ENCODE data around the gene PYY.
"Not testable (repeated sequence)": the region's sequence is repeated elsewhere in the genome, so short reads cannot be mapped to it uniquely, and the experiment has no call there.

The PYY gene

DNA sequence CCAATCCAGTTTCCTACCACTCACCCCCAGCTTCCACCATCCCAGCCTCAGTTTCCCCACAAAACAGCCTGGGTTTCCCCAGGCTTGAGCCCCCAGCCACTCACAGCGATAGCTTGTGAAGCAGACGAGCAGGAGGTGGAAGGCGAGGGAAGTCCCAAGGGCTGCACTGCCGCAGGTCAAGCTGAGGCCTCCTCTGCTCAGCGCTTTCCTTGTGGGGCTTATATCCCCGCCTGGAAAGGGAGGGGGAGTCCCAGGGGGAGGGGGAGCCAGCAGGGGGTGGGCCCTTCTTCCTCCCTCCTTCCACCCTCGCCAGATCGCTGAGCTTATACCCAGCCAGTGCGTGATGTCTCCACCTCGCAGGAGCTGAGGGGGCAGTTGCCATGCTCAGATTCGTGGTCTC lies at the start of gene PYY:
TSS of gene PYY (minus strand) at position 195 of the 400 bp plus-strand sequence. CDS start 457 bp downstream, outside the sequence.
- DNase-seq: no peak

DNA sequence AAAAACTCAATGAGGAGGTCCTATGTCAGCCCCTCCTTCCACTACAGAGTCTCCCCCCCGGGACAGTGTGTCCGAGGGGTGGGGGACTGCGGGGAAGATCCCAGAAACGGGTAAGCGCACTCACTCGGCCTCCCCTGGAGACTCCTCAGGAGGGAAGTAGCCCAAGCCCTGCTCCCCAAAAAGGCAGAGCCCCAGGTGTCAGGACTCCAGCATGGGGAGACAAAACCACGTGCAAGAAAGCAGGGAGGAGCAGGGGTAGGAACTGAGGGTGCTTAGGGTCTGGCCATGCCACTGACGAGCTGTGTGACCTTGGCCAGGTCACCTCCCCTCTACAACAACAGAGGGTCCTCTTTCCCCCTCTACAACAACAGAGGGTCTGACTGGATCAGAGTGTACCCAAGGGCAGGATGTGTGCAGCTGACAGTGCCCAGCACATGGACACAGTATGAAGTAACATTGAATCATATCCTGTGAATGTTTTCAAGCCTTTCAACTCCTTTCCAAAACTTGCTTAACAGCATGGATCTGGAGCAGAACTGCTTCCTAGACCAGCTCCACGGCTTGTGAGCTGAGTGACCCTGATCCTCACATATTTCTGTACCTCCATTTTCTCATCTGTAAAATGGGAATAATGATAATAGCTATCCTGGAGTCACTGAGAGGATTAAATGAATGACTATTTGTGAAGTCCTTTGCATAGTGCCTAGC lies 48.6 kb upstream of the PYY start:
- no peak for DNase-seq

DNA sequence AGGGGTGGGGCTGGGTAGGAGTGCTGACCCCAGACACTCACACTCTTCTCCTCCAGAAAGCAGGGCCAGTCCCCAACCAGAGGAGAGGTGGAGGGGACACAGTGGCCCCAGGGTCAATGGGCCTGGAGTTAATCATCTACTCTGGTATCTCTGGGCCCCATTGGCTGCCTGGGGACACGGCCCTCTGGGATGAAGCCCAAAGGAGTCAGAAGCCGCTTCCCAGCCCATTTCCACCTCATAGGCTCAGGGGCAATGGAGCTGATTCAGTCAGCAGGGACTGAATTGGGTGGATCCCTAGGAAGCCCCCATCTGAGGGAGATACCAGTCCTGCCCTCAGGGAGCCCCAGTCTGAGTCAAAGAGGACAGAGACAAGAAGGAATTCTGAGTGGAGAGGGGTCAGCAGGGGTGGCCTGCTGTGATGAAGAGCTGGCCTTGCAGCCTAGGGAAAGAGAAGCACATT lies 47.8 kb upstream of the PYY start:
- DNase-seq: no peak

DNA sequence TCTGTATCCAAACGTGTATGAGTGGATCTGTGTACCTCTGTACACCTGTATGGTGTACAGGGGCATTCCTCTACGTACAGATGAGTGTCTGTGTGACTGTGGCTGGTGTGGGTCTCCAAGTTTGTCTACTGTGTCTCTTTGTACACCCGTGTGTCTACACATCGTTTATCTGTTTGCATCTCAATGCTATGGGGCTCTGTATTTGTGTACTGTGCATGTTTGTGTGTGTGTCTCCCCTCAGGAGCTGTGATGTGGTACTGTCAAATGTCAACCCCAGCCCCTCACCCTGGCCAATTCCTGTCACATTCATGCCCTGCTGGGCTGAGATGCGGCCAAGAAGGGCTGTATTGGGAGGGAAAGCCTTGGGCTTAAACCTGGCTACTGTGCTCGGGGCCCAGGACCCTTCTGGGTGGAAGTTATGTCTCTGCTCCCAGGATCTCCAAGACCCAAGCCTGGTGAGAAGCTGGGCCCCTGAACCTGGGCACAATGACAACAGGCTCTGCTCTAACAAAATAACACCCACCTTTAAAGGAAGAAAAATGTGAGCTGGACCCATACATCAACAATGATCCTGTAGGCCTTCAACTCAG lies 47.2 kb upstream of the PYY start:
- DNase-seq: no peak

DNA sequence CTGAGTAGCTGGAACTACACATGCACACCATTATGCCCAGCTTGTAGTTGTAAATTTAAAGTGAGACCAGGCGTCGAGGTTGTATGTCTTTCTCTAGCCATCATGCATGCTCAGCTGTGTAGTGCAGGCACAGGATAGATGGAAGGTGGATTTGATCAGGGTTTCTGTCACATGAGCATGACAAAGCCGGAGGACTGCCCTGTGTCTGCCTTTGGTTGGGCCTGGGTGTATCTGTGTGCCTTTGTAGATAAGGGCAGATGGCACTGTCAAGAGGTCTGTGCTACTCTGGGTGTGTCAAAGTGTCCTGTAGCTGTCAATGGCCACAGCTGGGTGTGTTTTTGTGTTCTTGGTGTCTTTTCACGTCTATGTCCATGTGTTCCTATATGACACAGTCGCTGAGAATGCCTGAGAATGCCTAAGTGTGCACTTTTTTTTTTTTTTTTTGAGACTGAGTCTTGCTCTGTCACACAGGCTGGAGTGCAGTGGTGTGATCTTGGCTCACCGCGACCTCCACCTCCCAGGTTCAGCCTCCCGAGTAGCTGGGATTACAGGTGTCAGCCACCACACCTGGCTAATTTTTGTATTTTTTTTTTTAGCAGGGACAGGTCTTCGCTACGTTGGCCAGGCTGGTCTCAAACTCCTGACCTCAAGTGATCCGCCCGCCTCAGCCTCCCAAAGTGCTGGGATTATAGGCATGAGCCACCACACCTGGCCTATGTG lies 46.6 kb upstream of the PYY start:
- no peak for DNase-seq

DNA sequence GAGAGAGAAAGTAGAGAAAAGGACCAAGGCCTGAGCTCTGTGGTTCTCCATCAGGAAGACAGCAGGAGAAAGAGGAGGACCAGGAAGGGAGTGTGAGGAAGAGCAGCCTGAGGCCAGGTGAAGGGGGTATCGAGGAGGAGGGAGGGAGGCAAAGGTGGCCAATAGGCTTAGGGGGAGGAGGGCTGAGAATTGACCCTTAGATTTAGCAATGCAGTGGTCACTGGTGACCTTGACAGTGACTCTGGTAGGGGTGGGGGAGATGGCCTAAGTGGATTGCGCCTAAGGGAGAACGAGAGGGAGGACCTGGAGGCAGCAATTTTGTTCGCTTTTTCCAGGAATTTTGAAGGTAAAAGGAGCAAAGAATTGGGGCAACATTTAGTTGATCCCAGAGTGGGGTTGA lies 45.3 kb upstream of the PYY start:
- DNase-seq: no peak

DNA sequence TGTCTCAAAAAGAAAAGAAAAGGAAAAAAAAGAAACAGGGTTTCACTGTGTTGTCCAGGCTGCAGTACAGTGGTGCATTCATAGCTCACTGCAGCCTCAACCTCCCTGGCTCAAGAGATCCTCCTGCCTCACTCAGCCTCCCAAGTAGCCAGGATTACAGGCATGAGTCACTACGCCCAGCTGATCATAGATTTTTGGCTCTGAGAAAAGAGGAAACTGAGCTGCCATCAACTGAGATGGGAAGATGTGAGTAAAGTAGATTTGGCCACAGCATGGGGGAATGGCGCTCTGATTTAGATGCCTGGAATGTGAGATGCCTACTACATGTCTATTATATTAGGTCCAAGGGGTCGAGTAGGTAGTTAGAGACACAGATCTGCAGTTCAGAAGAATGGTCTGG lies 44.8 kb upstream of the PYY start:
- DNase-seq: no peak

DNA sequence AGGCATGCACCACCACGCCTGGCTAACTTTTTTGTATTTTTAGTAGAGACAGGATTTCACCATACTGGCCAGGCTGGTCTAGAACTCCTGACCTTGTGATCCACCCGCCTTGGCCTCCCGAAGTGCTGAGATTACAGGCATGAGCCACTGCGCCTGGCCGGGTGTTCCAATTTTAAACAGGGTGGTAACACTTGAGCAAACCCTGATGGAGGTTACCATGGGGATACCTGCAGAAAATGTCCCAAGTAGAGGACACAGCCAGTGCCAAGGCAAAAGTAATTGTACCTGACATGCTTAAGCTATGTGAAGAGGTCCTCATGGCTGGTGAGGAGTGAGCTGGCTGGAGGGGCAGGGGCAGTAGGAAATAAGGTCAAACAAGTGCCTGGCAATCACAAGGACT lies 43.4 kb upstream of the PYY start:
- DNase-seq: not testable (repeated sequence)

DNA sequence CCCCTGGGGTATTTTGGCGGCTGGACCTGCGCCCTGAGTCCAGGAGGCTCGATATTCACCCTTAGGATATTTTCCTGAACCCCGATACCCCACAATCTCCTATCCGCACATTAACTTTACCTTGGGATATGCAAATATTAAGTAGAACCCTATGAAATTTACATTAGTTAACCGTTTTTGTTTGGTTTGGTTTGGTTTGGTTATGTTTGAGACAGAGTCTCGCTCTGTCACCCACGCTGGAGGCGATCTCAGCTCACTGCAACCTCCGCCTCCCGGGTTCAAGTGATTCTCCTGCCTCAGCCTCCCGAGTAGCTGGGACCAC lies 41.4 kb upstream of the PYY start:
- no peak for DNase-seq

DNA sequence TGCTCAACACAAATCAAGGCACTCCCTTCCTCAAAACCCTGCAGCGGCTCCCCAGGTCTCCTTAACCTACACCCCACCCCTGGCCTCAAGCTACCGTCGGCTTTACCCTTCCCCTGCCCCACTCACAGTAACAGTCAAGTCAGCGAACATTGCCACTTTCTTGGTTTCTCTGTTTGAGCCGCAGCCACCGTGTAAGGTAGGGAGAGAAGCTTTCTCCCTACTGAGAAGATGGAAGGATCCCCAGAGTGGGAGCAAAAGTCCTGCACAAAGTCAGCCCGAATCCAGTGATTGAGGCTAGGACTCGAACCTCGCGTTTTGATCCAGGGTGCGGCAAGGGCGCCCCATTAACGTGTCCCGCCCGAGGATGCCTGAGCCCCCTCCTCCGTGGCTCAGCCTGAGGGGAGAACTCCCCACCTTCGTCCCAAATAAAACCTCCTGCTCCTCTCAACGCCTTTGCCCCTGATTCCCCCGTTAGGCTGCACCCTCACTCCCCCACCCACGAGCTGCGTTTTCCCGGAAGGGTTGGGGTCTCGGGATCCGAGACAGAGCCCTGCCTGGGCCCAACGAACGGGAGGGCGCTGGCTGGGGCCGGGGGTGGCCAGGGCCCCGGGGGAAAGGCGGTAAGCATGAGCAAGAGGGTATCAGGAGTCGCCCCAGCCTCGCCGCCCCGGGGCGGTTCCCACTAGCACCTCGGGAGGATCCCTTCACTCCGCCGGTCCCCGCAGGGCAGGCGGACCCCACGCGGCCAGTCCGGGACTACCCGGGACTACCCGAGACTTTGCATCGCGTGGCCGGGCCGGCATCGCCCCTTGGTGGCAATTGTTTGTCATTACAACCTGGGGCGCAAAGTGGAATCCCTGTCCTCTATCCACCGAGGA lies 40.8 kb upstream of the PYY start:
- DNase-seq: no peak

DNA sequence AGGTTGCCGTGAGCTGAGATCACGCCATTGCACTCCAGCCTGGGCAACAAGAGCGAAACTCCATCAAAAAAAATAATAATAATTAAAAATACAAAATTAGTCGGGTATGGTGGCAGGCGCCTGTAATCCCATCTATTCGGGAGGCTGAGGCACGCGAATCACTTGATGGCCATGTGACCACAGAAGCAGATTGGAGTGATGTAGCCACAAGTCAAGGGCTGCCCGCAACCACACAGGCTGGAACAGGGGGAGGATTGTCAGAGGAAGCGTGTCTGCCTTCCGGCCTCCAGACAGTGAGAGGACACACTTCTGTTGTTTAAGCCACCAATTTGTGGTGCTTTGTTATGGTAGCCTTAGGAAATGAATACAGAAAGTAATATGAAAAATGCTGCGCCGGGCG lies 38.9 kb upstream of the PYY start:
- DNase-seq: no peak

DNA sequence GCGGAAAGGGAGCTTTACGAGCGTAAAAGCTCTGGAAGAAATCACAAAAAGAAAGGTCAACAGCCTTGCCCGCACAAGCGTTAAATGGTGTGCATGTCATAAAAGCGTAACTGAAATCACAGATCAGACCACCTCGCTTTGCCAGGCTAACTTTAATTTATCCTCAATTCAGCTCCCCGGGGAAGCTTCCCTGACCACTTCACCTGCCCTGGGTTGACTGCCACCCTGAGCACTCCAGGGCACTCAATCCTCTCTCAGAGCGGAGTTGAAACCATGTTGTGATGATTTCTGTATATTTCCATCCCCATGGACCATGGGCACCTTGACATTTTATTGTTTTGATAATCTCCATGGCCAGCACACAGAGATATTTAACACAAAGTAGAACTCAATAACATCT lies 34.6 kb upstream of the PYY start:
- no peak for DNase-seq

DNA sequence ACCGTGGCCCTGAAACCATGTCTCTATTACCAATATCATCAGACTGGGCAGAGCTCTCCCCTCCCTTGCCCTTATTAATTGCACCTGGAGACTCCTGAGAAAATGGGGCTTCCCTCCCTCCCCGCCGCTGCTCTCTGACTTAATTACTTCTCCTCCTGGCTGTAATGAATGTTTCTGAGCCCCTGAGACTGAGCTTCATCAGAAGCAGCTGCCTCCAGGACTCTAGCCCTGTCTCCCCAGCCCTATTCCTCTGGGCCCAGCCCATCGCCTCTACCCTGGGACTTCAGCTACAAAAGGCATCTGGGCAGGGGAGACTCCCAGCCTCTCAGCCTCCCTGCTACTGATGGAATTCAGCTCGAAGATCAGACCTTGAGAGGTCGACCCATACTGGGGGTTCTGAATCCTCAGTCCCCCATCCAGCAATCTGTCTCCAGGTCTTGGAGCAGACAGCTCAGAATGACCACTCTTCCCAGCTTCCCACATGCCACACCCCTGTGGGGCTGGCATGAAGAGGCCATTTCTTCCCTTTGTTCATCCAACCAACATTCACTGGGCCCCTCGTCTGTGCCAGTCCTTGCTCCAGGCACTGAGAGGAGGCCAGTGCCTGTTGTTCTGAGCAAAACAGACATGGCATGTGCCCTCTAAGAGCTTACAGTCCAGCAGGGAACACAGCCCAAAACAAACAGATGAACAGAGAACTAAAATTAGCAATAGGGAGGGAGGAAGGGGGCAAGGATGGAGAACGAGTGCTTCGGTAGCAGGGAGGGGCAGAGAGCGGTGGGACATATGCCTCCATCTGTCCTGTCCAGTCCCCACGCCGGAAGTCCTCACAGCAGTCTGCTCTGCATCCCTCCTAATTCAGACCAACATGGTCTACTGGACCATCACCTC lies 33.6 kb upstream of the PYY start:
- DNase-seq: no peak

DNA sequence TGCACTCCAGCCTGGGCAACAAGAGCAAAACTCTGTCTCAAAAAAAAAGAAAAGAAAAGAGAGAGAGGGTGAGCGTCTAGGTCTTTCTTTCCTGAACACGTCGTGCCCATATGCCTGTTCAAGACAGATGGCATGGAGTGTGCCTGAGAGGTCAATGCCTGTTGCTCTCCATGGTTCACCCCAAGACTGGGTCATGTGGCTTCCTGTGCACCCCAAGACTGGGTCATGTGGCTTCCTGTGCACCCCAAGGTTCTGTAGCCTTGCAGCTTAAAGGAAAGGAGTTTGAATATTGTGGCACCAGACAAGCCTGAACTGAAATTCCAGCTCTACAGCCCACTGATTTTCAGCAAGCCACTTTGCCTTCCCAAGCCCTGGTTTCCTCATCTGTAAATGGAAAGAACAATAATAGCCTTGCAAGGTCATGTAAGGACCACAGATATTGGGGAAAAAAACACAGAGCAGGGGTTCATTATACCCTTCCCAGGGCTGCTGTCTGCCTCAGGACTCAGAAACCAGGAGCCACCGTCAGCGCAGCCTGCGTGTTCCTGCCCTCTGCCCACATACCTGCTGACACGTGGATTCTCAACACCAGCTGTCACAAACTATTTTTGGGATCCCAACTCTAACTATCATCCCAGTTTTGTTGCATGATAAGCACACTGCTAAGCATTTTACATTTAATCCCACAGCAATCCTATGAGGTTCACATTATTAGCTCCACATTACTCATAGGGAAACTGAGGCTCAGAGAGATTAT lies 32.7 kb upstream of the PYY start:
- no peak for DNase-seq

DNA sequence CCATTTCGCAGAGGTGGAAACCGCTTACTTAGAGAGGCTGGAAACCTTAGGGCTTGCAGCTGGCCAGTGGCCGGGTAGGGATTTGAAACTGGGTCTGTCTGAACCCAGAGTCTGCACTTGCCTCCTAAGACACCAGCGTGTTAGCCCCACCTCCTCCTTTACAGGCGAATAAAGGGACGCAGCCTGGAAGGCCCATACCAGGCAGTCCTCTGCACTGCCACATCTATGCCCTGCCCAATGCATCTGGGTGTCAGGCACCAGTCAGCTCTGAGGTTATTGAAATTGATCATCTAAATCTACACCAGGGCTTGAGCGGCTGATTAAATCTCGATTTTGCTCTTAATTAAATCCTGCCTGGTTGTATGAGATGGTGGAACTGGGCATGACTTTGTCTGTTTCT lies 30.8 kb upstream of the PYY start:
- DNase-seq: no peak

DNA sequence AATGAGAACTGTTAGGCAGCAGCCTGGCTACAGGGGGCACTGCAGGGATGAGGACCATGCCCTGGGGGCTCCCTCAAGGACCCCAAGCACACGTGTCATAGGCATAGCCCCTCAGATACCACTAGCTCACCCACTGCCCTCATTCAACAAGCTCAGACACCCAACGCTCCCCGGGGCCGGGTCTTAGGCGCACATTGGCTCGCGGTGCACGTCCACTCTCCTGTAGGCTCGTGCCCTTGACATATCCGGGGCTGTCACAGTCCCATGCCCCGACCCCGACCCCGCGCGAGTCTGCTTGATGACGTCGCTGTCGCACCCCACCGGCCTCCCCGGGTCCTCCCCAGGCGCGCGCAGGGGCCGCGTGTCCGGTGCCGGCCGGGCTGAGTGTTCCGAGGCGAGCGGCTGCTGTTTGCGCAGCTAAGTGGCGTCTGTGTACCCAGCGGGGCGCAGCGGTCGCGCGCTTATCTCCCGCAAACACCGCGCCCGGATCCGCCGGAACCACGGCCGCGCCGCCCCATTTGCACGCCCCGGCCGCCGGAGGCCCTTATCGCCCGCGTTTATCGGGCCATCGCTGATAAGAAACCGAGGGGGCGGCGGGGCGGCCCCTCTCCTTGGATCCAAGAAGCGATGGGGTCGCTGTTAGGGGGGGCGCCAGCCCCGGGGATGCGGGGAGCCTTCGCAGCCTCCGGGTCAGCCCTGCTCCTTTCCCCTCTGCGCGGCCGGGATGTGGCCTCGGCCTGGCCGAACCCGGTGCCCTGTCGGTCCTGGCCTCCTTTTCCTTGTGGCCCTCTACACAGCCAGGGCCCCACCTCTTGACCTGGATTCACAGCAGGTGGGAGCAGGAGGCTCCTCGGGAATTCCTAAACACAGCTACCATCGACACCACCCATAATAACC lies 30.0 kb upstream of the PYY start:
- DNase-seq: no peak

DNA sequence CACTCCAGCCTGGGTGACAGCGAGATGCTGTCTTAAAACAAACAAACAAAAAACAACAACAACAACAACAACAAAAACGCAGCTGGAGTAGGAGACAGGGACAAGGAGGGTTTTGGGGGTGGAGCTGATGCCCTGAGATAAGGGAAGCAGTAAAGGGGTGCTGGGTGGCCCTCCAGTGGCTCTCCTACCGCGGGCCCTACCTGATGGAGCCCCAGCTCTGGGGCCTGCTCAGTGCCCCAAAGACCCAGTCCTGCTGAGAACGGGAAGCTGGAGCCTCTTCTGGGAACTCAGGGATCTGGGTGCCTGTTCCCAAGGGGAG lies 29.4 kb upstream of the PYY start:
- DNase-seq: no peak

DNA sequence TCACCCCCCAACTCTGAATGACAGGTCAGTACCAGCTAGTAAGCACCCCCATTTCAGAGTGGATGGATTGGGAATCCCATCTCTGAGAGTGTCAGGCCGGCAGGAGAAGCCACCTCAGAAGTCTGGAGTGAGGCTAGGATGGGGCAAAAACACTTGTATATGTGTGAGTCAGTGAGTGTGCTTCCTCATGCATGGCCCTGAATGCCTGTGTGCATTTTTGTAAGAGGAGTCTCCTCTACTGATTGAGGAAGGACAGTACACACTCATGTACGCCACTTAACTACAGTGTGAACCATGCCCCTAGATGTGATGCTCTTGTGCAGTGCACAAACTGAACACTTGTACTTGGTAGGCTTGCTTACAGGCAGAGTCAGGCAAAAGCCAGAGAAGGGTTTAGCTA lies 28.4 kb upstream of the PYY start:
- no peak for DNase-seq

DNA sequence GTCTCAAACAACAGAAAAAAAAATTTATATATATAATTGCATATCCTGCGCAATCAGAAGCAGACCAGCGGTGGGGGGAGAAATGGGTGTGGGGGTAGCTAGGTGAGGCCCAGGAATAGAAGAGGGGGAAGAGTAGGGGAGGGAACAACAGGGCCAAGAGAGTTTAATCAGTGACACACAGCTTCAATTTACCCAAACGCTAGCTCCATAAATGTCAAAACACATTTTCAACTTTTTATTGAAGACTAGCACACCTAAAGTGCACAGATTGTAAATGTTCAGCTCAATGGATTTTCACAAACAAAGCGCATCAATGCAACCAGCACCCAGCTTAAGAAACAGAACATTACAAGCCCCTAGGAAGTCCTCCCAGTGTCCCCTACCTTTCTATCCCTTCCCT lies 25.9 kb upstream of the PYY start:
- no peak for DNase-seq

DNA sequence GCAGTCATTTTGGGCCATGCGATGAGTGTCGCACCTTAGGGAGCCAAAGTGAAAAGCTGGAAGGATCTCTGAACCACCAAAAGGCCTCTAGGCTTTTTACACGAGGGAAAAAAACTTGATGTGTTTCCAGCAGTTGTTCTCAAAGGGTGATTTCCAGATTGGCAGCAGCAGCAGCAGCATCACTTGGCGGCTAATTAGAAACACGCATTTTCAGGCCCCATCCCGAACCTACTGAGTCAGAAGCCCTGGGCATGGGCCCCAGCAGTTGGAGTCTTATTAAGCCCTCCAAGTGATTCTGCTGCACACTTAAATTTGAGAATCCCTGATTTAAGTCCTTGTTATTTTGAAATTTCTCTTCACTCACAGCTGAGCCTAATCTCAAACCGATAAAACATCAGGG lies 25.3 kb upstream of the PYY start:
- DNase-seq: no peak

DNA sequence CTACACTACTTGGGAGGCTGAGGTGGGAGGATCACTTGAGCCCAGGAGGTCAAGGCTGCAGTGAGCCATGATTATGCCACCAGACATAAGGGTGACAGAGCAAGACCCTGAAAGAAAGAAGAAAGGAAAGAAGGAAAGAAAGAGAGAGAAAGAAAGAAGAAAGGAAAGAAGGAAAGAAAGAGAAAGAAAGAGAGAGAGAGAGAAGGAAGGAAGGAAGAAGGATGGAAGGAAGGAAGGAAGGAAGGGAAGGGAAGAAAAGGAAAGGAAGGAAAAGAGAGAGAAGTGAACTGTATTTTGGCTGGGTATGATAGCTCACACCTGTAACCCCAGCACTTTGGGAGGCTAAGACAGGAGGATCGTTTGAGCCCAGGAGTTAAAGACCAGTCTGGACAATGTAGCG lies 24.3 kb upstream of the PYY start:
- DNase-seq: no peak
